Nephron (organoid): ENCODE measurements around the gene TMEM238.
A peak's percentile ranks its signal among the peaks of the same experiment; 100 is the strongest.

Experiments used
- H3K27ac Mint-ChIP-seq, 3 experiments: 2 replicates each; pipeline ENCODE4 v1.8.0; 2020; ENCODE audit warnings: mixed read lengths in 3 of 3, mild to moderate bottlenecking in 2 of 3, moderate library complexity in 1 of 3
- H3K27me3 Mint-ChIP-seq: 2 replicates; pipeline ENCODE4 v1.8.0; 2021; ENCODE audit warnings: low read depth, mild to moderate bottlenecking, moderate library complexity, mixed read lengths
- H3K36me3 Mint-ChIP-seq: 2 replicates; pipeline ENCODE4 v1.8.0; 2020; ENCODE audit warnings: low read depth, mixed read lengths
- H3K4me1 Mint-ChIP-seq: 2 replicates; pipeline ENCODE4 v1.8.0; 2020; ENCODE audit warnings: mixed read lengths
- H3K4me3 Mint-ChIP-seq, 3 experiments: 2 replicates each; pipeline ENCODE4 v1.8.0; 2020; ENCODE audit warnings: mild to moderate bottlenecking in 3 of 3, mixed read lengths in 3 of 3, moderate library complexity in 2 of 3
- H3K9me3 Mint-ChIP-seq: 2 replicates; pipeline ENCODE4 v1.8.0; 2020; ENCODE audit warnings: mixed read lengths
- TF ChIP-seq, protein P1 (sequence below), 3 experiments: fragments of 200-600 bp; sonication (generic); IDR thresholded peaks; one replicate each; pipeline ENCODE4 v1.5.0; 2021; ENCODE audit warnings: antibody characterized with exemption in 3 of 3; ENCODE audit not compliant: unreplicated experiment in 3 of 3

The TMEM238 gene

DNA sequence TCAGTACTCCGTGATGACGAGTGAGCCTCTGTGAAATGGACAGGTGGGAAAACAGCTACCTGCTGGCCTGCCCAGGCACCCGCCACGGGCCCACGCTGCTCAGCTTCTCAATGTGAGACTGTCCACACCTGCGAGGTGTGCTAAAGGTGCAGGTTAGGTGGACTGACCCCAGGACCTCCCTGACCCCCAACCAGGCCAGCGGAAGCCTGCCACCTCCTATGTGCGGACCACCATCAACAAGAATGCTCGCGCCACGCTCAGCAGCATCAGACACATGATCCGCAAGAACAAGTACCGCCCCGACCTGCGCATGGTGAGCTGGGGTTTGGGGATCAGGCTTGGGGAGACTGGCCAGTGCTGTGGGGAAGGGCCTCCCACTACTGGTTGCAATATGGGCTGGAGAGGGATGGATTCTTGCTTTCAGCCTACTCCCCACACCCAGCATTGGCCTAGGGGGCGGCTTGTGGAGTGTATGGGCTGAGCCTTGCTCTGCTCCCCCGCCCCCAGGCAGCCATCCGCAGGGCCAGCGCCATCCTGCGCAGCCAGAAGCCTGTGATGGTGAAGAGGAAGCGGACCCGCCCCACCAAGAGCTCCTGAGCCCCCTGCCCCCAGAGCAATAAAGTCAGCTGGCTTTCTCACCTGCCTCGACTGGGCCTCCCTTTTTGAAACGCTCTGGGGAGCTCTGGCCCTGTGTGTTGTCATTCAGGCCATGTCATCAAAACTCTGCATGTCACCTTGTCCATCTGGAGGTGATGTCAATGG is 3.8 kb upstream of the TMEM238 start:
- TF ChIP-seq, protein P1, sequence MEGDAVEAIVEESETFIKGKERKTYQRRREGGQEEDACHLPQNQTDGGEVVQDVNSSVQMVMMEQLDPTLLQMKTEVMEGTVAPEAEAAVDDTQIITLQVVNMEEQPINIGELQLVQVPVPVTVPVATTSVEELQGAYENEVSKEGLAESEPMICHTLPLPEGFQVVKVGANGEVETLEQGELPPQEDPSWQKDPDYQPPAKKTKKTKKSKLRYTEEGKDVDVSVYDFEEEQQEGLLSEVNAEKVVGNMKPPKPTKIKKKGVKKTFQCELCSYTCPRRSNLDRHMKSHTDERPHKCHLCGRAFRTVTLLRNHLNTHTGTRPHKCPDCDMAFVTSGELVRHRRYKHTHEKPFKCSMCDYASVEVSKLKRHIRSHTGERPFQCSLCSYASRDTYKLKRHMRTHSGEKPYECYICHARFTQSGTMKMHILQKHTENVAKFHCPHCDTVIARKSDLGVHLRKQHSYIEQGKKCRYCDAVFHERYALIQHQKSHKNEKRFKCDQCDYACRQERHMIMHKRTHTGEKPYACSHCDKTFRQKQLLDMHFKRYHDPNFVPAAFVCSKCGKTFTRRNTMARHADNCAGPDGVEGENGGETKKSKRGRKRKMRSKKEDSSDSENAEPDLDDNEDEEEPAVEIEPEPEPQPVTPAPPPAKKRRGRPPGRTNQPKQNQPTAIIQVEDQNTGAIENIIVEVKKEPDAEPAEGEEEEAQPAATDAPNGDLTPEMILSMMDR (IDR thresholded peaks at IDR 0.05; ENCODE audit: unreplicated experiment in 3 of 3): no peak
- Mint-ChIP-seq H3K27ac (no peak overlapping the region), H3K27me3 (no peaks in the 10 kb centered on the region), H3K4me1 (peaks cover 52% of the 10 kb centered on the region), H3K36me3 (peaks cover 44% of the 10 kb centered on the region), H3K9me3 (no peaks in the 10 kb centered on the region), H3K4me3 (peak overlapping the region; percentile 100)

DNA sequence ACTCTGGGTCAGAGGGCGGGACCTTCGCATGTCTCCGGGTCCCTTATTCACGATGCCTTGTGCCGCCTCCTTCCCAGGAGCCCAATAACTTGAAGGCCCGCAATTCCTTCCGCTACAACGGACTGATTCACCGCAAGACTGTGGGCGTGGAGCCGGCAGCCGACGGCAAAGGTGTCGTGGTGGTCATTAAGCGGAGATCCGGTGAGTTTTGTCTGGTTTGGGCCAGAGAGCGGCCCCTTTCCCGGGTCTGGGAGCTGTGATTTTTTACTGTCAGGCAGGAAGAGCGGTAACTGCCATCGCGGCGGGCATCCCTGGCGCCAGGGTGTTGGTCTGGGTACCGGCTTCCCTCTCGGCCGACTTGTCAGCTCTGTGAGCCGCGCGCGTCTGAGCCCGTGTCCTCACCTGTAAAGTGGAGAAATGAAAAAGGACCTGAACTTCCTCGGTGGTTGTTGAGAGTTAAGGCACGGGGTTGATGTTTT is 2.4 kb upstream of the TMEM238 start:
- Mint-ChIP-seq H3K4me3 (peak overlapping the region; percentile 100), H3K27me3 (peaks cover 6% of the 10 kb centered on the region), H3K27ac (peak overlapping the region; percentile 92 to 98 (median 98))

DNA sequence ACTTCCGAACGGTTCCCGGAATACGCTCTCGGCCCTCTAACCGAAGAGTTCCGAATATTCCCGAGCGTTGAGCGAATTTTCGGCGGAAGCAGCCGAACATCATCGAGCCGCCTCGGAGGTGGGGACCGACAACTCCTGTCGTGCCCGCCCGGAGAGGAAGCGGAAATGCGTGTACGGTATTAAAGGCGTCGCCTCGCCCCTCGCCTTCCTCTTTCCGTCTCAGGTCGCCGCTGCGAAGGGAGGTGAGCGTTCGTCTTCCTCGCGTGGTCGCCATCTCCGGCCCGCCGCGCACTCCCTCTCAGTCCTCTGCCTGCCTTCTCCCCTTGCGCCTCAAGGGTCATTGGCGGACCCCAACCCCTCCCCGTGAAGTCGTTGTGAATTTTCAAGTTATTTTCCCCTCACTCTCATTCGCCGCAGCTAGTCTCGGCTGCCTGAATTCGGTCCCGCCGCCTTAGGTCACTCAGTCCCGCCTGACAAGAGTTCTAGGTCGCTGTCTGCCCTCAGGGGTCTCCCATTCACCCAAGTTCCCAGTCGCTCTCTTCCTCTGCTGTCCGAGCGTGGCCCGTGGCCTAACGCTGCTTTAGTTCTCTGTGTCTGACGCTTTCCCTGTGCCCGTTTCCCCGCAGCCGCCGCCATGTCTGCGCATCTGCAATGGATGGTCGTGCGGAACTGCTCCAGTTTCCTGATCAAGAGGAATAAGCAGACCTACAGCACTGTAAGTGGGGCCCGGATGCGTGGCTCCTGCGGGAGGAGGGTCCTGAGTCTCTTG is 1.8 kb upstream of the TMEM238 start, which contains the start of gene RPL28:
Gene RPL28 (plus strand): TSS at position 209 of the 769 bp plus-strand sequence. CDS start 426 bp downstream, at position 635.
- peaks cover 6% of the 10 kb centered on the region for H3K27me3 Mint-ChIP-seq
- H3K27ac Mint-ChIP-seq: peak within 1 kb of the TSS; percentile 92 to 98 (median 98)
- TF ChIP-seq, protein P1 (IDR thresholded peaks at IDR 0.05; ENCODE audit: unreplicated experiment in 3 of 3): no peak
- no peaks in the 10 kb centered on the region for H3K9me3 Mint-ChIP-seq
- H3K4me3 Mint-ChIP-seq: peak within 1 kb of the TSS; percentile 100
- peaks cover 35% of the 10 kb centered on the region for H3K36me3 Mint-ChIP-seq
- H3K4me1 Mint-ChIP-seq: peaks cover 49% of the 10 kb centered on the region

More for the DNA sequence above, 2.4 kb upstream of the TMEM238 start:
- H3K4me1 Mint-ChIP-seq: peaks cover 48% of the 10 kb centered on the region
- TF ChIP-seq, protein P1 (IDR thresholded peaks at IDR 0.05; ENCODE audit: unreplicated experiment in 3 of 3): no peak
- no peaks in the 10 kb centered on the region for H3K9me3 Mint-ChIP-seq
- H3K36me3 Mint-ChIP-seq: peaks cover 35% of the 10 kb centered on the region

DNA sequence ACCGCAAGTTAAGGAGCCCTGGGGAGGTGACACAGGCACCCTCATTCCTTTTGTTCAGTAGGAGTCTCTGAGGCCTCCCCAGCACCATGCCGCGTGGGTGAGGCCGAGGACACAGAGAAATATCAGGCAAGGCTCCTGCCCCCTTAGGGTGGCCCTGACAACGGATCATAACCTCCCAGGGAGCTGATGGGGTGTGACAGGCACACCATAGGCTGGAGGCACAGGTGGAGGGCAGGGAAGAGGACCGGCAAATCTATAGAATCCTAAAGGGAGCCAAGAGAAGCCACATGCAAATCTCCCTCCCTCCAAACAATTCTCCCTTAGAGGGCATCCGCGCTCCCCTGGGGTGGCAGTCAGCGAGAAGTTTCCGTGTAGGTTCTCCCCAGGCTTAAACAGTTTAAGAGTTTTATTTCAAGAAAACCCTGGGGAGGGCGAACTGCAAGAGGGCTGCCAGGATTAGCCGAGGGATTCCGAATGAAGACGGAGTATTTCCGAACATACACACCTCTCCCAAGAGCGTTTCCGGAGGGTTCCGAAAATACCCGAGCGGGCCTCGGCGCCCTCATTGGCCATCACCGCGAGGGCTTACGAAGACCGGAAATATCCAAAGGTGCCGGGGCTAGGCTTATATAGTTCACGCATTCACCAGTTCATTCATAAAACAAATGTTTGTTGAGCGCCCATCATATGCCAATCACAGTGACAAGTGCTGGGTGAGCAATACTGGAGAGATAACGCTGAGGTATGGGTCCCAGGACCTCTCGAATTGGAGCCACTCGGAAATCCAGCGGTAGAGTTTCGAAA is 1.0 kb upstream of the TMEM238 start:
- Mint-ChIP-seq H3K4me3 (peak overlapping the region; percentile 100), H3K27me3 (peaks cover 6% of the 10 kb centered on the region), H3K4me1 (peaks cover 44% of the 10 kb centered on the region), H3K27ac (peak overlapping the region; percentile 92 to 98 (median 98)), H3K36me3 (peaks cover 29% of the 10 kb centered on the region), H3K9me3 (no peaks in the 10 kb centered on the region)
- TF ChIP-seq, protein P1 (IDR thresholded peaks at IDR 0.05; ENCODE audit: unreplicated experiment in 3 of 3): no peak

DNA sequence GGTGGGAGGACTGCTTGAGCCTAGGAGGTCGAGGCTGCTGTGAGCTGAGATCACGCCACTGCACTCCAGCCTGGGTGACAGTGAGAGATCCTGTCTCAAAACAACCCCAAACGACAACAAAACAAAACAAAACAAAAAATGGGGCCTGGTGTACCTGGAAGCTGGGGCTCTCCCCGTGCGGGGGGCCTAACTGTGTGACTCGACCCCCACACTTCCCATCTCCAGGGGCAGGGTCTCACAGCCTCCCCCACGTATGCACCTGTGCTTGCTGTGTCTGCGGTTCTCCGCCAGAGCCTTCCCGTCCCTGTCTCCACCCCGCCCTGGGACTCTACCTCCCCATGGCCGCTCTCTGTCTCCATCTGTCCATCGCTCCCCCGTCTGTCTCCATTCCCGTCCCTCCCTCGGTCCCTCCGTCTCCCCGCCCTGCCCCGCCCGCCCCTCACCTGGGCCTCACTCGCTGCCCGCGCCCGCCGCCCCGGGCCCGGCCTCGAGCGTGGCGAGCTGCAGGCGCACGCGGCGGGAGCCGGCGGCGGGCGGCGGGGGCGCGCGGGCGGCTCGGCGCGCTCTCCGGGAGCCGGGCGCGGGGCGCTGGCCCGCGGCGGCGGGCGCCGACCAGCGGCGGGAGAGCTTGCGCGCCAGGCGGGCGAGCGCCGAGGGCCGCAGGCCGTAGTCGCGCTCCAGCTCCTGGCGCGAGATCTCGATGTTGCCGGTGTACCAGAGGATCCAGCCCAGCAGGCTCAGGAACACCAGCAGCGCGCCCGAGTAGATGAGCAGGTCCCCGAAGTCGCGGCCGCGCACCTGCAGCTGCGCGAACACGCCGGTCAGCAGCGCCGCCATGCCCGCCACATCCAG is 587 bp downstream of the TMEM238 start:
- Mint-ChIP-seq H3K36me3 (peaks cover 20% of the 10 kb centered on the region), H3K27me3 (peaks cover 6% of the 10 kb centered on the region), H3K4me3 (peak overlapping the region; percentile 69 to 80 (median 80)), H3K4me1 (peaks cover 40% of the 10 kb centered on the region), H3K9me3 (no peaks in the 10 kb centered on the region), H3K27ac (peak overlapping the region in 1 of 3 experiments; percentile 72)
- TF ChIP-seq, protein P1 (IDR thresholded peaks at IDR 0.05; ENCODE audit: unreplicated experiment in 3 of 3): peak in 1 of 3 experiments; percentile 27
